ENCODE data around the gene DCAF17.
"Not testable (repeated sequence)": the region's sequence is repeated elsewhere in the genome, so short reads cannot be mapped to it uniquely, and the experiment has no call there.

The DCAF17 gene

DNA sequence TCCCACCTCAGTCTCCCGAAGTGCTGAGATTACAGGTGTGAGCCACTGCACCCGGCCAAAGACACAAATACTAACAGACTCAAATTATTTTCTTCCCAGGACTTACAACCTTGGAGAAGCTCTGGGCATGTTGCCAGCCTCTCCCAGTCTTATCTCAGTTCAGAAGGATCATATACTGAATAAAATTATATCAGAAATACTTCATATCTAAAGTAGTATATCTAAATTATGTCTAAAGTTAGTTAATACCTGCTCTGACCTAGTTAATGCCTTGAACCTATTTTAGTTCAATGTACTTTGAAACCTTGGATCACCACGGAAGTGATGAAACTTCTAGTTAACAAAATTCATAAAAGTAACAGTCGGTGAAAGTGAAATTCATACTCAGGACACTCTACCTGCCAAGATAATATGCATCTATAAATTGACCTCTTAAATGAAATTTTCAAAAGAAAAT, 53.8 kb downstream of the DCAF17 start:
- intact Hi-C loops (cut with DNase I; ENCODE audit: low total_unique reads), result no loop called here
- no peak overlapping the region for H3K27ac ChIP-seq
- H3K27me3 ChIP-seq, result no peaks in the 10 kb centered on the region
- no peaks in the 10 kb centered on the region for H3K4me1 ChIP-seq
- no peaks in the 10 kb centered on the region for H3K9me3 ChIP-seq
- TF ChIP-seq CTCF (IDR thresholded peaks at IDR 0.05), result no peak
- no peak overlapping the region for H3K4me3 ChIP-seq
- no peak for DNase-seq
- H3K36me3 ChIP-seq, result peaks cover 0 to 10% (median 0%) of the 10 kb centered on the region in 3 donors

GRCh38 chr2:171490577-171490976, 56.6 kb downstream of the DCAF17 start:
- intact Hi-C loops (cut with DNase I; ENCODE audit: low total_unique reads), result no loop called here
- Histone ChIP-seq H3K4me1 (no peaks in the 10 kb centered on the region), H3K36me3 (no peaks in the 10 kb centered on the region), H3K9me3 (no peaks in the 10 kb centered on the region), H3K27me3 (no peaks in the 10 kb centered on the region), H3K4me3 (no peak overlapping the region), H3K27ac (no peak overlapping the region)
- TF ChIP-seq CTCF (IDR thresholded peaks at IDR 0.05), result no peak
- no peak for DNase-seq

DNA sequence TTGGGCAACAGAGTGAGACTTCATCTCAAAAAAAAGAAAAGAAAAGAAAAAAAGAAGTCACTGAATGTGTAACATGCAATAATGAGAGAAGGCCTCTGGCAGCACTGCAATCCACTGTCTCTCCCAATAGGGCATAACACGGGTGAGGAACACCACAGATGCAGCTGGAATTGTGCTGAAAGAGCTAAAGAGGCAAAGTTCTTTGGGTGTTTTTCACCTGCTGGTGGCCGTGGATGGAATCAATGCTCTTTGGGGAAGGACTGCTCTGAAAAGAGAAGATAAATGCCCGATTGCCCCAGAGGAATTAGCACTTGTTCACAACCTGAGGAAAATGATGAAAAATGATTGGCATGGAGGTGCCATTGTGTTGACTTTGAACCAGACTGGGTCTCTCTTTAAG, 57.3 kb downstream of the DCAF17 start:
- Histone ChIP-seq H3K27ac (no peak overlapping the region), H3K4me1 (no peaks in the 10 kb centered on the region), H3K4me3 (no peak overlapping the region), H3K27me3 (no peaks in the 10 kb centered on the region), H3K9me3 (no peaks in the 10 kb centered on the region), H3K36me3 (no peaks in the 10 kb centered on the region)
- no peak for TF ChIP-seq CTCF (IDR thresholded peaks at IDR 0.05)
- intact Hi-C loops (cut with DNase I; ENCODE audit: low total_unique reads), result no loop called here
- DNase-seq, result no peak

DNA sequence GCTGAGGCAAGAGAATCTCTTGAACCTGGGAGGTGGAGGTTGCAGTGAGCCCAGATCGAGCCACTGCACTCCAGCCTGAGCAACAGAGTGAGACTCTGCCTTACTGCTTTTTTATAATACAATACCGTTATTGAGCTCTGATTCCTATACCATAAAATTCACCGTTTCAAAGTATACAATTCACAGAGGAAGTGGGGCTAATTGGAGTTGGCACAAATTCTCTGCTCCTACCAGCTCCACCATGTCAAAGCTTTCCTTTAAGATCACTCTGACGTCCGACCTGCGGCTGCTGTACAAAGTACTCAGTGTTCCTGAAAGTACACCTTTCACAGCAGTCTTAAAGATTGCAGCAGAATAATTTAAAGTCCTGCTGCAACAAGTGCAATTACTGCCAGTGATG, 58.6 kb downstream of the DCAF17 start:
- TF ChIP-seq CTCF (IDR thresholded peaks at IDR 0.05), result no peak

GRCh38 chr2:171497664-171498063, 63.6 kb downstream of the DCAF17 start:
- H3K27ac ChIP-seq; intact Hi-C loops (cut with DNase I; ENCODE audit: low total_unique reads); H3K9me3 ChIP-seq; H3K36me3 ChIP-seq; H3K4me3 ChIP-seq; H3K27me3 ChIP-seq; H3K4me1 ChIP-seq; DNase-seq: not testable (repeated sequence)

More for the DNA sequence above, 58.6 kb downstream of the DCAF17 start:
- Histone ChIP-seq H3K9me3 (no peaks in the 10 kb centered on the region), H3K4me1 (no peaks in the 10 kb centered on the region), H3K4me3 (no peak overlapping the region), H3K36me3 (no peaks in the 10 kb centered on the region), H3K27ac (no peak overlapping the region), H3K27me3 (no peaks in the 10 kb centered on the region)
- DNase-seq, result no peak
- intact Hi-C loops (cut with DNase I; ENCODE audit: low total_unique reads), result no loop called here

DNA sequence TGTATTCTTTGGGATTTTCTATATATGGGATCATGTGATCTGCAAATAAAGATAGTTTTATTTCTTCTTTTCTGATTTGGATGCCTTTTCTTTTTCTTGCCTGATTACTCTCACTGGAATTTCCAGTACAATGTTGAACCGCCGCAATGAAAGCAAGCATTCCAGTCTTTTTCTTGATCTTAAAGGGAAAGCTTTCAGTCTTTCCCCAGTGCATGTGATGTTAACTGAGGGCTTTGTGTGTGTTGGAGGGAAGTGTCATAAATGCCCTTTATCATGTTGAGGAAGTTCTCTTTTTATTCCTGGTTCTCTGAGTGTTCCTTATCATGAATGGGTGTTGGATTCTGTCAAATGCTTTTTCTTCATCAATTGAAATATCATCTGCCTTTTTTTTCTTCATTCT, 71.3 kb downstream of the DCAF17 start:
- Histone ChIP-seq H3K36me3 (no peaks in the 10 kb centered on the region), H3K27ac (no peak overlapping the region), H3K4me1 (no peaks in the 10 kb centered on the region), H3K27me3 (no peaks in the 10 kb centered on the region), H3K9me3 (no peaks in the 10 kb centered on the region), H3K4me3 (no peak overlapping the region)
- intact Hi-C loops (cut with DNase I; ENCODE audit: low total_unique reads), result no loop called here
- no peak for TF ChIP-seq CTCF (IDR thresholded peaks at IDR 0.05)
- DNase-seq, result no peak
